Smooth muscle cell (in vitro differentiated cells): ENCODE measurements around the gene RRN3. TPM values are rescaled to one million over a fixed set of nuclear protein-coding genes. Genes with fewer than 3 reads are reported as not detected.
"Not testable (repeated sequence)": the region's sequence is repeated elsewhere in the genome, so short reads cannot be mapped to it uniquely, and the experiment has no call there.

Experiments used
- DNase-seq: peaks from one replicate; lab custom pipeline; 2025; ENCODE audit not compliant: unreplicated experiment; lab: John Stamatoyannopoulos, UW
- H2AFZ ChIP-seq: fragments of 200-600 bp; sonication (generic); 2 replicates; pipeline ENCODE4 v1.6.0; 2016; ENCODE audit warnings: antibody characterized with exemption, low read depth, mild to moderate bottlenecking
- H3F3A ChIP-seq: fragments of 200-600 bp; sonication (generic); 2 replicates; pipeline ENCODE4 v1.6.0; 2017; ENCODE audit warnings: antibody characterized with exemption, low read depth
- H3K27ac ChIP-seq: fragments of 200-600 bp; sonication (generic); 2 replicates; pipeline ENCODE4 v1.5.1; 2016; ENCODE audit warnings: low read depth, mild to moderate bottlenecking
- H3K27me3 ChIP-seq: fragments of 200-600 bp; sonication (generic); 2 replicates; pipeline ENCODE4 v1.6.1; 2016; ENCODE audit warnings: low read depth, mild to moderate bottlenecking
- H3K36me3 ChIP-seq: fragments of 200-600 bp; sonication (generic); 2 replicates; pipeline ENCODE4 v1.5.1; 2016; ENCODE audit warnings: low read depth
- H3K4me1 ChIP-seq: fragments of 200-600 bp; sonication (generic); 2 replicates; pipeline ENCODE4 v1.5.1; 2016; ENCODE audit warnings: low read depth
- H3K4me2 ChIP-seq: fragments of 200-600 bp; sonication (generic); 2 replicates; pipeline ENCODE4 v1.6.0; 2016; ENCODE audit warnings: mild to moderate bottlenecking
- H3K4me3 ChIP-seq: fragments of 200-600 bp; sonication (generic); 2 replicates; pipeline ENCODE4 v1.5.1; 2016; ENCODE audit warnings: mild to moderate bottlenecking
- H3K79me2 ChIP-seq: fragments of 200-600 bp; sonication (generic); 2 replicates; pipeline ENCODE4 v1.6.0; 2016; ENCODE audit warnings: low read depth, mild to moderate bottlenecking
- H3K9ac ChIP-seq: fragments of 200-600 bp; sonication (generic); 2 replicates; pipeline ENCODE4 v1.6.0; 2016; ENCODE audit warnings: low read depth
- H3K9me3 ChIP-seq: fragments of 200-600 bp; sonication (generic); replicated peaks from 2 replicates; pipeline ENCODE4 v1.5.1; 2016; ENCODE audit warnings: low read depth
- H4K20me1 ChIP-seq: fragments of 200-600 bp; sonication (generic); 2 replicates; pipeline ENCODE4 v1.6.0; 2016; ENCODE audit warnings: low read depth
- WGBS: methylation state at CpG from one replicate; pipeline ENCODE4 v1.1.7; 2016; ENCODE audit warnings: low lambda C conversion rate; 5-methylcytosine and 5-hydroxymethylcytosine counted together
- polyA plus RNA-seq: library from polyadenylated mRNA; unstranded; fragments of >200 nt; fragmentation: Nextera tagmentation; extraction: Ambion mirVana; gene quantifications from 2 replicates; pipeline ENCODE4 v1.2.1, GENCODE V29; 2016
- total RNA-seq: library from RNA; depleted of rRNA; stranded (reverse); fragments of >200 nt; gene quantifications from 2 replicates; pipeline ENCODE4 v1.2.3, GENCODE V29; 2014

The RRN3 gene
- total and polyA plus RNA-seq, 2 experiments from 2014 or later = 17.7 to 47.1 TPM

DNA sequence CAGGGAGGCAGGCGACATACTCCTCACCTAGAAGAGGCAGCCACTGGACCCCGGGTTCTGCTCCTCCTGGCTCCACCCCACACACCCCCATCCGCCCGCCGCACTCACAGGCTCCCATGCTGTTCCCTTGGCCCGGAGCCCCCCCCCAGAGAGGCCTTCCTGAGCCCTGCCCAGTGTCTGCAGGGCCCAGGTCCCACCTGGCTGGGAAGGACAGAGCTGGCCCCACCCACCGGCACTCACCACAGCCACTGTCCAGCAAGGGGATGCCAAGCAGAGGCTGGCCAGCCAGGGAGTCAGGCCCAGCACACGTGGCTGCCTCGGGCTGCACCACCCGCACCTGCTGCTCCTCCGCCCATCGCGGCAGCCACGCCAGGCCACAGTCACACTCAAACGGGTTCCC, 43.4 kb upstream of the RRN3 start:
- H3K4me2 ChIP-seq, H3K36me3 ChIP-seq, H3K27me3 ChIP-seq, H3K4me1 ChIP-seq, H3K9ac ChIP-seq, H3F3A ChIP-seq, H3K27ac ChIP-seq, DNase-seq, H3K9me3 ChIP-seq, H2AFZ ChIP-seq, H3K4me3 ChIP-seq: not testable (repeated sequence)
- 92% methylated on average over 2 of the region's 15 CpGs for WGBS
- Histone ChIP-seq H3K79me2 (peaks cover 25% of the 10 kb centered on the region), H4K20me1 (peaks cover 25% of the 10 kb centered on the region)

DNA sequence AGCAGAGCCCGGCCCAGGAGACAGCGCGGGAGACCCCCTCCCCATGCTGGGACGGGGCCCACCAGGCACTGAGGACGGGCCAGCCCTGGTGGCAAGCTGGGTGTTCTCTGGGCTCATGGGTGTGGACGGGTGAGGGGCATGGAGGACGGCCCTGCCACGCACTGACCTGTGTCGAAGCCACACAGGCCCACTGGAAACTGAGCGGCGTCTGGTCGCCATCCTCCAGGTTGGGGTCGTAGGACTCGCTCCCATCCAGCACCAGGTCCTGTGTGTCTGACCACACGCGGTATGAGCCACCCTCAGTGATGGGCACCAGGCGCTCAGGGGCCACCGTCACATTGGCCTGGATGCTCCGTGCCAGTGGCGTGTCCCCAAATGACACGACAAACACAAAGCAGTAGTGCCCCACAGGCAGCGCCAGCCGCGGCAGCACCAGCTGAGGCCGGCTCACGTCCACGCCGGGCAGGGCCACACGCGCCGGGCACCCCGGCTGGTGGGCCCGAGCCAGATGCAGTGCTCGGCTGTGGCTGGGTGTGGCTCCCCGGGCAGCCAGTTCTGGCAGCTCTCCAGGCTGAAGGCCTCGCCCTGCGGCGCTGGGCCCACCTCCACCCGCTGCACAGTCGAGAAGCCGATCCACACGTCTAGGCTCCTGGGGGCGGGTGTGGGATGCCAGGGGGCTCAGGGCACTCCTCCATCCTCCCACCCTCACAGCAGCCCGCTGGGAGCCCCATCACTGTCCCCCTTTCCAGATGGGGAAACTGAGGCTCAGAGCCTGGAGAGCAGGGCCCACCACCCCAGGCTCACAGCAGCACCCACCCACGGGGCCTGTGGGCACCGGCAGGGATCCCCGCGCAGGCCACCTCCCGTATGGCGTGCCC, 41.6 kb upstream of the RRN3 start:
- not testable (repeated sequence) for H3K9me3 ChIP-seq, H3K4me2 ChIP-seq, H3K36me3 ChIP-seq, H3K4me1 ChIP-seq, H3F3A ChIP-seq, H3K27ac ChIP-seq, DNase-seq, H4K20me1 ChIP-seq, H3K9ac ChIP-seq, H3K4me3 ChIP-seq, H3K27me3 ChIP-seq, H2AFZ ChIP-seq
- H3K79me2 ChIP-seq = peaks cover 11% of the 10 kb centered on the region
- WGBS = 98% methylated on average over 44 of the region's 50 CpGs

DNA sequence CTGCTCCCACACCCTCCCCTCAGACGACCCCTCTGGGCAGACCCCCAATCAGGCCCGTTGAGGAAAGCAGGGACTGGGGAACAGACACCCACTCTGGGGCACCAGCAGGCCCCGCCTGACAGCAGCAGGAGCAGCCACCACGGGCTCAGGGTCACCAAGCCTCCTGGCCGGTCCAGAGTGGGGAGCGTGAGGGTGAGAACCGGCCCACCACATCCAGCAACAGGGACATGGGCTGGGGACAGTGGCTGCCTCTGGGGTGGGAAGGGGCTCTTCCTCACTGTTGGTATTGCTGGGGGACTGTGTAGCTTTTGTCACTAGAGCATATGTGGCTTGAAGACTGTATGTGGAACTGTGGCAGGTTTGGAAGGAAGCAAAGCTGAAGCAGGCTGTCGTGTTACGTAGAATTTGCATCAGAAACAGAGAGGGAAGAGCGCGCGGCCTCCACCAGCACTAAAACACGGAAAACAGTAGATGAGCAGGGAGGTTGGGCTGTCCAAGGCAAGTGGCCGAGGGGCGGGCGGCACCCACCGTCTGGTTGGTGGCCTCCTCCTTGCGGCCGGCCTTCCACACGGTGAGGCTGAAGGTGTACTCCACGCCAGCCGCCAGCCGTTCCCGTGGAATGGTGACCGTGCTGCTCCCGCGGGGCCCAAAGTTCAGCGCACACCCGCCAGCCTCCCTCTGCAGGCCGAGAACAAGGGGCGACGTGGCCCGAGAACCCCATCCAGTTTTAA, 40.8 kb upstream of the RRN3 start:
- H3K36me3 ChIP-seq, DNase-seq, H2AFZ ChIP-seq, H4K20me1 ChIP-seq, H3K9me3 ChIP-seq, H3K79me2 ChIP-seq, H3K4me1 ChIP-seq, H3K4me2 ChIP-seq, H3K27ac ChIP-seq, H3K27me3 ChIP-seq, H3K9ac ChIP-seq, H3K4me3 ChIP-seq, H3F3A ChIP-seq: not testable (repeated sequence)
- 100% methylated on average over 2 of the region's 33 CpGs for WGBS

DNA sequence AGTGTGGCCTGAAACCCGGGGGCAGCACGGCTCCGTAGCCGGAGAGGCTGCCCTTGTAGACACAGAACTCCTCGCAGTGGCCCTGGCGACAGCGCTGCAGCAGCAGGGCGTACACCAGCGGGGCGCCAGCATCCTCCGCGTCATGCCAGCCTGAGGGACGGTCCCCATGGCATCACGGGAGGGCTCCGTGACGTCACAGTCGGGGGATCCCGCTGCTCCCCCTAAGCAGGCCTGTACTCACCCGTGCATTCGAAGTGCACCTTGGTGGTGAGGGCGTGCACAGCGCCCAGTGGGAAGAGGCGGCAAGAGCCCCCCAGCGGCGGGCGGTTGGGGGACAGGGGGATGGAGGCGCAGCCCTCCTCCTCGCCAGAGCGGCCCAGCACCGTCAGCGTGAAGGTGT, 39.5 kb upstream of the RRN3 start:
- not testable (repeated sequence) for H3K27ac ChIP-seq, H3K4me2 ChIP-seq, H3K27me3 ChIP-seq, H3K9ac ChIP-seq, H3K36me3 ChIP-seq, H4K20me1 ChIP-seq, DNase-seq, H3K4me3 ChIP-seq, H3K4me1 ChIP-seq, H3K9me3 ChIP-seq, H2AFZ ChIP-seq, H3F3A ChIP-seq, H3K79me2 ChIP-seq
- WGBS = 99% methylated on average over 20 of the region's 31 CpGs

DNA sequence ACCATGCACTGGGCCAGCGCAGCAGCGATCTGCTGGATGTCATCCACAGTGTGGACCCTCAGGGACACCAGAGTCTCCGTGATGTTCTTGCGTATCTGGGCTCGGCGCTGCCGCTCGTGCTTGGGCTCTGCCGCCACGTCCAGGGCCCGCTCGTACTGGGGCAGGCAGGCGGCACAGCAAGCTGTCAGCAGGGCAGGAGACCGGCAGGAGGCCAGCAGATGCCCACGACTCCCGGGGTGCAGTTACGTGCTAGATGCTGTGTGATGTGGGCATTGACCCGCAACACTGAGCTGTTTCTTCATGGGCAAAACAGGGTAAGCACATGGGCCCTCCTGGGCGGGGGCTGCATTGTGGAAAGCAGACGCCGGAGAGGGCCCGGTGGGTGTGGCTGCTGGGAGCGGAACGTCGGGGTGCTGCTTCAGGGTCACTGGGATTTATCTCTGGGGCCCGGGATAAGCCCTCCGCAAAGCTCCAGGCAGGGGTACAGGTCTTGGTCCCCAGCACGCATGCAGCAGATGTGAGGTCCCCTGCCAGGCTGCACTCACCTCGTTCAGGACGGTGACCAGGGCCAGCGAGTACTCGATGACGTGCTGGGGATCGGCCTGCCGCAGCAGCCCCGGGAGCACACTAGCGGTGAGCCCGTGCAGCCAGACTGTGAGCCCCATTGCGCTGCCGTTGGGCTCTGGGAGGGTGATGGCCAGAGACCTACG, 38.8 kb upstream of the RRN3 start:
- not testable (repeated sequence) for H3K79me2 ChIP-seq, H3K4me1 ChIP-seq, H3K4me2 ChIP-seq, H3K4me3 ChIP-seq, H2AFZ ChIP-seq, H3K9ac ChIP-seq, H3K36me3 ChIP-seq, H3K9me3 ChIP-seq, DNase-seq, H3K27ac ChIP-seq, H4K20me1 ChIP-seq, H3K27me3 ChIP-seq, H3F3A ChIP-seq
- 96% methylated on average over 28 of the region's 41 CpGs for WGBS

DNA sequence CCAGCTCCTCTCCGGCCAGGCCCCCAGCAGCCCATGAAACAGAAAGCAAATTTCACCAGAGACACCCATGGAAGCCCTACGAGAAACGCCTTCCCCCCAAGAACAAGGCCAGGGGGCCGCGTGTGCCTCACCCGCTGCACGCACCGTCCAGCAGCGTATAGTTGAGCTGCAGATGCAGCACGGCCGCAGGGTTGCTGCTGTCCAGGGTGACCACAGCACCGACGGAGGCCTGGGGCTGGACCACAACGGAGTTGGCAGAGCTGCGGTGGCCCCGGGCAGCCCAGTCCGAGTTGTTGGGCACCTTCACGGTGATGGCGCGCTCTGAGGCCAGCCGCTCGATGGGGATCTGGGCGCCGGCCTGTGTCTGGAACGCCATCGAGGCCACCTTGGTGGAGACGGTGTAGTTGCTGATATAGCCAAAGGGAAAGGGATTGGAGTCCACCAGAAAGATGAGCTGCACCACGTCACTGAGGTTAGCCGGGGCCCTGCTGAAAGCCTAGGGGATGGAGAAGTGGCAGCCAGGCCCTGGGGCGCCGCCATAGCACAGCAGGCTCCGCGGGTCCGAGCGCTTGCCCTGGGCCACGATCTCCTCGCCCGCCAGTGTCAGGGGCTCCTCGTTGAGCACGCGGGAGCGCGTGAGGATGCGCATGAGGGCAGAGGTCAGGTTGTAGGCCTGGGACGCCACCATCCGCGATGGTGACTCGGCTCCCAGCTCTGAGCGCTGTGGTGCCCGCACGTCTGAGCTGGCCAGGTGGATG, 37.0 kb upstream of the RRN3 start:
- H3K27me3 ChIP-seq, H3K36me3 ChIP-seq, H3K4me3 ChIP-seq, H3K9ac ChIP-seq, H3K27ac ChIP-seq, H3K9me3 ChIP-seq, H4K20me1 ChIP-seq, H3K4me2 ChIP-seq, H3K79me2 ChIP-seq, H3K4me1 ChIP-seq, H3F3A ChIP-seq, H2AFZ ChIP-seq, DNase-seq: not testable (repeated sequence)
- 97% methylated on average over 46 of the region's 51 CpGs for WGBS

DNA sequence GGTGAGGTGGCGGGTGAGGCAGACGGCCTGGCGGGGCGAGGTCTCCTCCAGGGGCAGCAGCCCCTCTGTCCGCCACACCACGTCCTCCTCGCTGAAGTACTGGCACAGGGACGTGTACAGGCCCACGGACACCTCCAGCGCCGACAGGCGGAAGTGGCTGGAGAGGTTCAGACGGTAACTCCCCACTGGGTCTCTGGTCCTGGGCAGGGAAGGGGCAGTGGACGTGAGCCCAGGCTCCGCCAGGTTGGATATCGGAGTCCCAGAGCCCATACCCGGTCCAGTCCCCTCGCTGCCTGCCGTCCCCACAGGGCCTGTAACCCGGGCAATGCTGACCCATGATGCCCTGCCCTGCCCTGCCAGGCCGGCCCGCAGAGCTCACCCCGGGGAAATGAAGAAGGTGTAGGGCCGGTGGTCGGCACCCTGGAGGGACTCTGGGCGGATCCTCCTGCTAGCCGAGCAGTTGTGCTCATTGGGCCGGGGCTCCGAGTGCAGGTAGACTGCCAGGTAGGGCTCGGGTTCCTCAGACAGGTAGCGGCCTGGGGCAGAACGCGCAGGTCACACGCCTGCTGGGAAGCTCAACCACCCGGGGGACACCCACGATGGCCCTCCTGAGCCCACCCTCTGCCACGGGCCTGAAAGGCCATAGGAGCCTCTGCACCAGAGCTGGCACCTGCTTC, 36.3 kb upstream of the RRN3 start:
- WGBS = 97% methylated on average over 26 of the region's 37 CpGs
- H3K36me3 ChIP-seq, H3K27ac ChIP-seq, H2AFZ ChIP-seq, H3K4me2 ChIP-seq, H3K9ac ChIP-seq, H3K4me3 ChIP-seq, H3F3A ChIP-seq, DNase-seq, H3K4me1 ChIP-seq, H3K79me2 ChIP-seq, H4K20me1 ChIP-seq, H3K9me3 ChIP-seq, H3K27me3 ChIP-seq: not testable (repeated sequence)
